ENCODE data around the gene RNF181.

DNA sequence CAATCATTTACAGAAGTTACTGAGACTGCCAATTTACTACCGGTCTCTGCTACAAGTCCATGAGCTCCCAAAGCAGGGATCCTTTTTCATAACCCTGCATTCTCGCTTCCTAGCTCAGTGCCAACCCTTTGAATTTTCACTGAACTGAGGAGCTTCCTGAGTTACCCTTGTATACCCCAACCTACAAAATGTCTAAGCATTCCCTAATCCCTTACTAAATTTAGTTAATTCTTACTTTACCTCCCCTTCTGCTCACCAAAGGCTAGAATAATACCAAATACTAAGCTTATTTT, 47.0 kb upstream of the RNF181 start:
- TF ChIP-seq, protein P1, sequence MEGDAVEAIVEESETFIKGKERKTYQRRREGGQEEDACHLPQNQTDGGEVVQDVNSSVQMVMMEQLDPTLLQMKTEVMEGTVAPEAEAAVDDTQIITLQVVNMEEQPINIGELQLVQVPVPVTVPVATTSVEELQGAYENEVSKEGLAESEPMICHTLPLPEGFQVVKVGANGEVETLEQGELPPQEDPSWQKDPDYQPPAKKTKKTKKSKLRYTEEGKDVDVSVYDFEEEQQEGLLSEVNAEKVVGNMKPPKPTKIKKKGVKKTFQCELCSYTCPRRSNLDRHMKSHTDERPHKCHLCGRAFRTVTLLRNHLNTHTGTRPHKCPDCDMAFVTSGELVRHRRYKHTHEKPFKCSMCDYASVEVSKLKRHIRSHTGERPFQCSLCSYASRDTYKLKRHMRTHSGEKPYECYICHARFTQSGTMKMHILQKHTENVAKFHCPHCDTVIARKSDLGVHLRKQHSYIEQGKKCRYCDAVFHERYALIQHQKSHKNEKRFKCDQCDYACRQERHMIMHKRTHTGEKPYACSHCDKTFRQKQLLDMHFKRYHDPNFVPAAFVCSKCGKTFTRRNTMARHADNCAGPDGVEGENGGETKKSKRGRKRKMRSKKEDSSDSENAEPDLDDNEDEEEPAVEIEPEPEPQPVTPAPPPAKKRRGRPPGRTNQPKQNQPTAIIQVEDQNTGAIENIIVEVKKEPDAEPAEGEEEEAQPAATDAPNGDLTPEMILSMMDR (conservative IDR thresholded peaks at IDR 0.05; ENCODE audit: low read length) = no peak
- no peak for TF ChIP-seq EZH2phosphoT487 (IDR thresholded peaks at IDR 0.05; ENCODE audit: borderline replicate concordance, low read depth, low read length)
